ENCODE data around the gene SOX6. TPM values are rescaled to one million over a fixed set of nuclear protein-coding genes. Genes with fewer than 3 reads are reported as not detected.
"Not testable (repeated sequence)": the region's sequence is repeated elsewhere in the genome, so short reads cannot be mapped to it uniquely, and the experiment has no call there.

Gene SOX6
- total RNA-seq, 1 donor from 2014 or later: 36.1 TPM

DNA sequence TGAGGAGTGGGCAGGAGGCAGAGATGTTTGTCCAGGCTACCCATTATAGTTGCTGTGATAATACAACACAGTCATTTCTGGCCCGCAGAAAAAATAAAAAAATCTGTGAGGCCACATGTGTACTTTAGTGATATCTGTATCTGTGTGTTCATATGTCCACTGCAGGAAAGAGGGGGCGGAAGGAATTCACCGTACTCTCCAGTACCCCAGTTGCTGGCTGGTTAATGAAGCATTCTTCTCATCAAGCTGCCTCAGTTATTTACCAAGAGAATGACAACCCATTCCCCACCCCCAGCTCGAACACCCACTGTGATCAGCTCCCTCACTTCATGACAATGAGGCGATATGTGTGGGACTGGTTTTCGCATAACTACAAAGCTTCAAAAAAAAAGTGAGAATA, 309.3 kb downstream of the SOX6 start:
- DNase-seq (ENCODE audit: low spot score): no peak

GRCh38 chr11:16043617-16044016, 312.7 kb downstream of the SOX6 start:
- DNase-seq (ENCODE audit: low spot score): no peak

DNA sequence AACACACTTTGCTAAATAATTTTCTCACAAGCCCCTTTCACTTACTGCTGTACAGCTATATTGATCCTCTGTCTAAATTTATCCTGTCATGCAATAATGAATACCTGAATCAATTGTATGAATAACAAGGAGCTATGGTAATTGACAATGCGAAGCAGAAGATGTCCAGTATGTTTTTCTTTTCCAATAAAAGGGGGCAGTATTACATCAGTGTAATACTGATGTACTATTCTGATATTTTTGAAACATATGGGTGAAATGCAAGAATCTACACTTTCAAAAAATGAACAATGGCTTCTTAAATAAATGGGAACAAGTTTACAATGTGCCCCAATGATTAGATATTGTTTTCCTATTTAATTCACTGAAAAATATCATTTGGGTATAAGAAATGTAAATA, 315.1 kb downstream of the SOX6 start:
- no peak for DNase-seq (ENCODE audit: low spot score)

- DNase-seq (ENCODE audit: low spot score): no peak
Measured at GRCh38 chr11:16040151-16040550, 316.2 kb downstream of the SOX6 start.

- DNase-seq (ENCODE audit: low spot score): no peak
Measured at GRCh38 chr11:16037179-16037578, 319.2 kb downstream of the SOX6 start.

DNA sequence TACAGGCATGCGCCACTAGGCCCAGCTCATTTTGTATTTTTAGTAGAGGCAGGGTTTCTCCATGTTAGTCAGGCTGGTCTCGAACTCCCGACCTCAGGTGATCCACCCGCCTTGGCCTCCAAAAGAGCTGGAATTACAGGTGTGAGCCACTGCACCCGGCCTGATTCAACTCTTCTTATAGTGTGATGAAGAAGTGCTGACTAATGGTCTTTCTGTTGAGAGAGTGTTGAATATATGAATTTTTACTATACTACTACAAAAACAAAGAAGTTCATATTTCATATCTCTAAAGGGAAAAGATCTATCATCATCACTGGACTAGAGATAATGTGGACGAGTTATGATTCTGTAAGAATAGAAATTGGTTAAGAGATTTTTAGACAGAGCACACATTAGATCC, 320.1 kb downstream of the SOX6 start:
- DNase-seq (ENCODE audit: low spot score): no peak

DNA sequence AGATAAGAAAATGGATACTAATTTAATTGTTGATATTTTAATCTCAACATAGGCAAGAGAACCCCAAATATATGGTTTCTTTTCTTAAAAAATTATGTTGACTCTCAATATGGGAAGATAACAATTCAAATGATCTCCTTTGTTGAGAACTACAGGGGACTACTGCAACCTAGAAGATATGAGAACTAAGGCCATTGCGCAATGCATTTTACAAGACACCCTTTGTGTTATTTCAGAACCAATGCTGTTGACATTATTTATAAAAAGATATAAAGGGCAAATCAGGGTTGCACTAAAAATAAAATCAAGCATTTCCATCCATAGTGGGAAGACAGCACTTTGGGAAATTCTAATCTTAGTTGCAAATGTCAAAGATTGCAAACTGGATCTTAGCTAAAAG, 322.3 kb downstream of the SOX6 start:
- no peak for DNase-seq (ENCODE audit: low spot score)

DNA sequence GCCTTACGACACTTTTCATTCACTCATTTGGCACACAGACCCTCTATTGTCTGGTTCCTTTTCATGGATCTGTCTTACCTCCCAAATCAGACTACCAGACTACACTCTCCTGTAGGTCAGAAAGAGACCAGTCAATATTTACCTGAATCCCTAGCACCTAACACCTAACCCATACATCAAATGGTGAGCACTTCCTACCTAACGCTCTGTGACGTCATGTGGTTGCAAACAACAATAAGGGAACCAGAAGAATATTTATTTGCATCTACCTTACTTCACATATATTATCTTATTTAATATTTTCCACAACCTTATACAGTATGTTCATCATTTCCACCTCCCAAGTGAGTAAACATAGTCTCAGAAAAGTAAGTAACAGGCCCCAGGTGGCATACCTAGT, 323.4 kb downstream of the SOX6 start:
- DNase-seq (ENCODE audit: low spot score): no peak

- DNase-seq (ENCODE audit: low spot score): no peak
Measured at GRCh38 chr11:16031210-16031609, 325.1 kb downstream of the SOX6 start.

- DNase-seq (ENCODE audit: low spot score): no peak
Measured at GRCh38 chr11:16030664-16031063, 325.7 kb downstream of the SOX6 start.

- not testable (repeated sequence) for DNase-seq (ENCODE audit: low spot score)
Measured at GRCh38 chr11:16029151-16029550, 327.2 kb downstream of the SOX6 start.

DNA sequence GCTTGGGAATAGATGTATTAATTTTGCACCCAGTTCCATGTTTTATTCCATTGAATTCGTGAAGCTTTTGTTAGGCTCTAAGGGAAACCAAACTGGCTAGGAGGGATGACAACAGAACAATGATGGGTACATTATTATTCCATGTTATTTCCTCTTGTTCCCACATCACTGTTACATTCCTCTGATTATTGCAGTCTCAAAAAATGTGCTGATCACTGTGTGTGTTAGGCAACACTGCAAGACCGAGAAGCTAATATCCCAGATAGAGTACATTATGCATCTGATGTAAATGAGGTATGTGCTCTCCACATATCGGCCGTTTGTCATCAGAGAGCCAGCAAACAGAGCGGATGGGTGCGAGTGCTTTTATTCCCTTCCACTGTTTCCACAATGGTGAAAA, 327.9 kb downstream of the SOX6 start:
- no peak for DNase-seq (ENCODE audit: low spot score)

- no peak for DNase-seq (ENCODE audit: low spot score)
Measured at GRCh38 chr11:16027621-16028020, 328.7 kb downstream of the SOX6 start.

DNA sequence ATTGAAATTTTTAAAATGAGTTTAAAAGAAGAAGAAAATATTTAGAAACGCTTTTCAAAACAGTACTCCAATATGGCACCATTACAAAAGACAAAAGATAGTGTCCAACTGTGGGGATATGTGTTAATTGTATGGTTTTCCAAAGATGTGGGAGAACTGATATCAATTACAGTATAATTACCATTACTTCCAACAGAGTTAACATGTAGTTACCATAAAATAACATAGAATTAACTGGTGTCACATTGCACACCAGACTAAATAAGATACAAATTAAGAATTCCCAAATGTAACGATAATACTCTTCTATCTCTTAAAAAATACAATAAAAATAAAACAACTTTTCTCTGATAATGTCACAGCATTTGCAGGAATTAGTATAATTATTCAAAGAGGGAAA, 329.5 kb downstream of the SOX6 start:
- DNase-seq (ENCODE audit: low spot score): no peak

GRCh38 chr11:16018931-16019330, 337.4 kb downstream of the SOX6 start:
- no peak for DNase-seq (ENCODE audit: low spot score)

DNA sequence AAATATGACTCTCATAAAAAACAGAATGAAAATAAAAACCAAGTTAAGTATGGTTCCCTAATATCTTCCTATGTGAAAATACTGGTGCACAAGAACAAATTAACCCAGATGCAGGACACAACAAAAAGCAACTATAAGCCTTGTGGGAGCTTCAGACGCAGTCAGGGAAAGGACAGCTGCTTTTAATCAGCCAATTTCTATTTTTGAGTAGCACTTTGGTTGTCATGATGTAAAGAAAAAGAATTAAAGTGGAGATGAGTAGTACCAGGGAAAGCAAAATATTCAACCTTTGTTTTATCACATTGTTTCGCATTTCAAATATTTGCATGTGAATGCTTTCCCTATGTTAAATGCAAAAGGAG, 339.9 kb downstream of the SOX6 start:
- DNase-seq (ENCODE audit: low spot score): no peak

DNA sequence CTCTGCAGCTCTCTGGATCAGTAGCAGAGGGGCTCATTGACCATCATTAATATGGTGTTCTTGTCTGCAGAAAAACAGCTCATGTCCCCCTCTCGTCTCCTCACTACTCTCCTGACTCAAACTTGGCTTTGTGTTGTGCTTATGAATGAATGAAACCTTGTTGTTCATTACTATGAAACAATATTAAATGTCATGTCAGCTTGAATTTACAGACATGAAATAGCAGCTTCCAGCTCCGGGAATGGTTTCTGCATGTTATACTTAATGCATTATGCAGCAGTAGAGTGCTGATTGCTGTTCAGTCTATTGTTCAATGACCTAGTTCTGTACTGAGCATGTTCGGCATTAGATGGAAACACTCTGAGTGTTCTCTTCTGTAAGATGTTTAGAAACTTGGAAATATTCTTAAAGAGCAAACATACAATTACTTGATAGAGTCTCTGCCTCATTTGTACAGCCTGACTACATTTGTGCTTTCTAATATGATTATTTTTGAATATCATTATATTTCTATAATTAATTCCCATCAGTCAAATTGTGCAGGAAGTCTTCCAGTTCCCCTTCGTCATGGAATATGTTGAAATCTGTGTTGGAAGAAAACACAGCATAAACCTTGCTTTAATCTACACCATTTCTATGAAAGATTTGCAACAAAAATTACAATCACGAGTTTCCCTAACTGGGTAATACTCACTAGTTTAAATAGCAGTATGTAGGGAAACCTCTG, 340.4 kb downstream of the SOX6 start:
- no peak for DNase-seq (ENCODE audit: low spot score)

- DNase-seq (ENCODE audit: low spot score): no peak
Measured at GRCh38 chr11:16013649-16014275, 342.6 kb downstream of the SOX6 start.

DNA sequence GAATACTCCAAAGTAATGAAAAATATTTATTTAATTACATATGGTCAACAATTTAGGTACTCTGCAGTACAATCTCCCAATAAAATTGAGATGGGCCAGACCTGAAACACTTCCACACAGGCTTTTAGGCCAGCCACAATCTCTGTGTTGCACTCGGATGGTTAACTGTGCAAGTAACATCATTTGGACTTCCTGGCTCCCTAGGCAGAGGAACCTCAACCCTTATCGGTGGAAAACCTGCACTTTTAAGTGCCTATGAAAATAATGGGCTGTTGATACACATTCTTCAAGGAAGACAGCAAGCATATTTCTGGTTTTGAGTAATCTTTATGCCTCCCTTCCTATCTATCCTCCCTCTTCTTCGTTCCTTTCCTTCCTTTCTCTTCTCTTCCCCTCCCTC, 343.1 kb downstream of the SOX6 start:
- DNase-seq (ENCODE audit: low spot score): no peak

DNA sequence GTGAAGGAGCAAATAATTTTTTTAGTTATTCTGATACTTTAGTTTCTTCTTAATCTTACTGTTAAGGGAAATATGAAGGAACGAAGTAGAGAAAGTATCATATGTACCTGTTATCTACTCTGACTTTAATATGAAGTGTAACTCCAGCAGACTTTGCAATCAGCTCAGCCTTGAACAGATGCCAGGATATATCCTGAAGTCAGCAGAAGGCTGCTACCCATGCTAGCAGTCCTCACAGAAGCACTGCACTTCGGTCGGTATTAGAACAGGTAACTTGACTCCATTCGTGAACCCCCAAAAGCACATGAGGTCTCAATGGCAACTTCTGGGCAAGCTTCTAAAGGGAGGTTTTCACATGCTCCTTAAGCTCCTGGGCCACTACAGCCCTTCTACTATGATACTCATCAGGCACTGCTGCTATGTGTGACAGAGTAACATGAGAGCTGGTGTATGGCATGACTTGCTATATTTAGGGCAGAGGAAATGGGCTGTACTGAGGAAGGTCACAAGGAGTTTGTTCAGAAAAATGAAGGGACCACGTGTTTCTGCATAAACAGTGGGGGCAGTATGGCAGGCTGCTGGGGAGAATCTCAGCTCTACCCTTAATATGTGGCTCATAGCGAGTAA, 344.1 kb downstream of the SOX6 start:
- DNase-seq (ENCODE audit: low spot score): no peak

DNA sequence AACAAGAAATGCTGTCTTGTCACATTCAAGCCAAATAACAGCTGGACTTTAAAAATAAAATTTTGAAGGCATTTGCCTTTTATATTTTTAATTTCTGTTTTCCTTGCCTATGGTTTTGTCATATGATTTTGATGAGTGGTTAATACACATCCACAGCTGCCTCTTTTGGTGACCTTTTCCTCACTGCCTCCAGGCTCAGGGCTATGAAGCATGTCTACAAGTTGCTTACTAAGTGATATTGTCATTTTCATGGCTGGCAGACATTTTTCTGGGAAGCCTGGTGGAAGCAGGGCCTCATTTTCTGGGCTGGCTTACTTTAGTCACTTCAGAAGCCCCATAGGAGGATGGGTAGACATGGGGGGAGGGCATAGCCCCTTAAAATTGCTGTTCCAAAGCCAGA, 344.9 kb downstream of the SOX6 start:
- no peak for DNase-seq (ENCODE audit: low spot score)

DNA sequence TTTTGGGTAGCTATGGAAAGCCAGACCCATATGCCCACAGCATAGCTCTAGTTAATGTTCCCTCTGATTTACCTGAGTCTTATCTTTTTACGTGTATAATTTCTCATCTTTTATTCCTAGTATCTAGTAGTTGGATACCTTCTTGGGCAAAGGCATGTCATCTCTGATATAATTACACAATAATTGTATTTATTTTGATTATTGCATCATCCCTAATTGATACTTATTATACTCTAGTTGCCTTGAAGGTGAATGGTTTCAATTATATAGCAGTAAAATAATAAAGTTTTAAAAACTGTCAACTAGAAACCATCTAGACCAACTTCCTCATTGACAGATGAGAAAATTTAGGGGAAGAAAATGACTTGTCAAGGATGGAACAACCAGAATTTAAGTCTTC, 347.3 kb downstream of the SOX6 start:
- no peak for DNase-seq (ENCODE audit: low spot score)

DNA sequence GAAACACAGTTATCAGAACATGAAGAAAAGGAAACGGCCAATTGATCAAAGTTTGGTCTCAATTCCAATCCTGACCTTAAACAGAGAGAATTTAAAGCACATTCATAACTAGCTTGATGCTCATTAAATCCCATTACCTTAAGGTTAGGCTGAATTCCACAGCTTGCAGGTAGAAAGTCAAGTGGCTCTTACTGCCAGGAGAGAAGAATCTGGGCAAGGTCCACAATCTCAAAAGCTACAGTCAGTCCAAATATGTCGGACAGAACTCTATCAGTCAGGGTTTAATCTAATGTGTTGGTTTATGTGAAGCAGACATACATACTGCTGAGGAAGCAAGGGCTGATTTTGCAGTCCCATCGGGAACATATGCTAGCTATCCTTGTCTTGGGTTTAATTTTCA, 348.8 kb downstream of the SOX6 start:
- no peak for DNase-seq (ENCODE audit: low spot score)

Measured in mucosa of gallbladder (tissue), 1 donor.